K562 (cell line): ENCODE data around the gene IMPA2. TPM values are rescaled to one million over a fixed set of nuclear protein-coding genes. Genes with fewer than 3 reads are reported as not detected.

ENCODE experiments used
- ATAC-seq: fragments of 200-7000 bp; cut with Tn5 transposase; 3 replicates; pipeline ENCODE4 v1.9.1; 2020; ENCODE audit warnings: moderate library complexity
- BruUV-seq: library from RNA; stranded (reverse); fragments of 400-500 nt; replicated peaks from 2 replicates; lab custom pipeline; 2021; lab: Mats Ljungman, UMichigan
- CTCF ChIA-PET: fragments of 300-600 bp; formaldehyde crosslinking; extraction: SDS; loops from one replicate; lab custom pipeline; 2021; ENCODE audit warnings: low intra/inter-chr PET ratio; lab: Yijun Ruan, JAX
- POLR2A ChIA-PET: fragments of 300-600, 350-650 bp; sonication (Branson Sonifier 250); formaldehyde crosslinking; extraction: SDS; loops from one replicate; lab custom pipeline; 2021; ENCODE audit warnings: antibody characterized with exemption, inconsistent platforms; lab: Yijun Ruan, JAX
- DNase-seq, 4 experiments: peaks; one replicate each; pipeline versions ENCODE4 v3.0.0 to v3.0.0-alpha.2; 2011 to 2018; ENCODE audit warnings: low spot score in 3 of 4, mixed read lengths in 3 of 4; ENCODE audit errors: extremely low read depth in 1 of 4
- FAIRE-seq: peaks from 2 replicates; lab custom pipeline; 2011; peaks lifted over from hg19 to GRCh38; lab: Jason Lieb, UNC
- H2AFZ ChIP-seq: 2 replicates; pipeline ENCODE4 v1.6.0; 2011; ENCODE audit warnings: low read depth, low read length, control low read depth, inconsistent platforms
- H3K27ac ChIP-seq: fragments of 200-600 bp; 3 replicates; pipeline ENCODE4 v1.8.0; 2011; ENCODE audit warnings: low read depth, mild to moderate bottlenecking, control low read depth, inconsistent platforms, low read length, moderate library complexity, mixed read lengths; ENCODE audit errors: extremely low read depth
- H3K27me3 ChIP-seq, 2 experiments: fragments of 300-600 bp in 1 of 2; 2 replicates in 1 of 2; 3 replicates in 1 of 2; pipeline versions ENCODE4 v1.6.0 to v1.8.0; 2011; ENCODE audit warnings: inconsistent platforms in 2 of 2, low read length in 2 of 2, mild to moderate bottlenecking in 1 of 2, mixed read lengths in 1 of 2, moderate library complexity in 1 of 2; ENCODE audit not compliant: control insufficient read depth in 2 of 2, insufficient read depth in 2 of 2
- H3K36me3 ChIP-seq: fragments of 300-600 bp; 3 replicates; pipeline ENCODE4 v1.8.0; 2011; ENCODE audit warnings: mild to moderate bottlenecking, low read length, inconsistent platforms; ENCODE audit not compliant: control insufficient read depth, insufficient read depth
- H3K4me1 ChIP-seq, 2 experiments: fragments of 200-600 bp in 1 of 2; replicated peaks in 1 of 2; 2 replicates in 1 of 2; 3 replicates in 1 of 2; pipeline versions ENCODE4 v1.5.1 to v1.8.0; 2011; ENCODE audit warnings: inconsistent platforms in 2 of 2, low read length in 2 of 2, mild to moderate bottlenecking in 1 of 2, mixed read lengths in 1 of 2, moderate library complexity in 1 of 2; ENCODE audit not compliant: control insufficient read depth in 2 of 2, insufficient read depth in 2 of 2
- H3K4me2 ChIP-seq: 2 replicates; pipeline ENCODE4 v1.6.1; 2011; ENCODE audit warnings: low read length, control low read depth, inconsistent platforms, mixed read lengths; ENCODE audit not compliant: insufficient read depth
- H3K4me3 ChIP-seq: fragments of 200-600 bp; sonication (generic), shearing (Covaris generic); 2 replicates; pipeline ENCODE4 v1.5.1; 2016; ENCODE audit warnings: control low read depth, inconsistent platforms
- H3K79me2 ChIP-seq: fragments of 200-600 bp; 3 replicates; pipeline ENCODE4 v1.8.0; 2011; ENCODE audit warnings: low read length, inconsistent platforms; ENCODE audit not compliant: control insufficient read depth, insufficient read depth
- H3K9ac ChIP-seq, 2 experiments: 2 replicates each; pipeline versions ENCODE4 v1.6.0 to v1.6.1; 2011; ENCODE audit warnings: low read depth in 2 of 2, low read length in 2 of 2, control low read depth in 1 of 2, inconsistent platforms in 1 of 2, mild to moderate bottlenecking in 1 of 2, mixed read lengths in 1 of 2; ENCODE audit not compliant: insufficient read depth in 1 of 2
- H3K9me1 ChIP-seq: one replicate; pipeline ENCODE4 v1.6.0; 2011; ENCODE audit warnings: inconsistent platforms, mild to moderate bottlenecking, low read length, moderate library complexity; ENCODE audit not compliant: control insufficient read depth, insufficient read depth
- H3K9me3 ChIP-seq: replicated peaks from 2 replicates; pipeline ENCODE4 v1.5.1; 2011; ENCODE audit warnings: low read depth, low read length, inconsistent platforms; ENCODE audit not compliant: control insufficient read depth, insufficient read depth
- H4K20me1 ChIP-seq: replicated peaks from 2 replicates; pipeline ENCODE4 v1.6.1; 2011; ENCODE audit warnings: low read length, inconsistent platforms, mixed read lengths; ENCODE audit not compliant: control insufficient read depth, insufficient read depth
- BRD9 ChIP-seq: fragments of 450-650 bp; IDR thresholded peaks from 2 replicates; pipeline ENCODE4 v1.6.1; 2018; ENCODE audit warnings: low read depth; ENCODE audit not compliant: partially characterized antibody
- MTA2 ChIP-seq: fragments of 450-650 bp; IDR thresholded peaks from 2 replicates; pipeline ENCODE4 v1.6.1; 2016; ENCODE audit warnings: low read depth
- MXD1 ChIP-seq: fragments of 250-450 bp; sonication (Bioruptor Pico); IDR thresholded peaks from 2 replicates; pipeline ENCODE4 v1.8.0; 2021; ENCODE audit warnings: borderline replicate concordance, mild to moderate bottlenecking, moderate library complexity; ENCODE audit not compliant: poor library complexity, severe bottlenecking
- SMARCC2 ChIP-seq: fragments of 450-650 bp; IDR thresholded peaks from 2 replicates; pipeline ENCODE4 v1.6.1; 2017; ENCODE audit warnings: antibody characterized with exemption, moderate library complexity, mild to moderate bottlenecking, low read depth
- ZNF124 ChIP-seq: sonication (generic); formaldehyde crosslinking; IDR thresholded peaks from 2 replicates; pipeline ENCODE4 v1.8.1; 2022; ENCODE audit warnings: missing genetic modification reagents
- ZNF277 ChIP-seq: fragments of 250-450 bp; sonication (Bioruptor Pico); IDR thresholded peaks from 2 replicates; pipeline ENCODE4 v1.8.0; 2022; ENCODE audit warnings: inconsistent platforms, mild to moderate bottlenecking, moderate library complexity, borderline replicate concordance
- ZNF707 ChIP-seq: fragments of 250-450 bp; sonication (Bioruptor Pico); conservative IDR thresholded peaks from 2 replicates; pipeline ENCODE4 v1.8.0; 2022; ENCODE audit warnings: inconsistent platforms, mild to moderate bottlenecking, moderate library complexity
- ZNF740 ChIP-seq, 3 experiments: fragments of 200-800 bp in 1 of 3; sonication (Bioruptor generic) in 1 of 3; sonication (generic) in 1 of 3; formaldehyde crosslinking in 1 of 3; IDR thresholded peaks; 2 replicates each; pipeline versions ENCODE4 v1.6.1 to v1.8.0; 2016 to 2022; ENCODE audit warnings: mild to moderate bottlenecking in 2 of 3, missing compliant biosample characterization in 2 of 3, missing genetic modification characterization in 2 of 3, missing genetic modification reagents in 1 of 3
- WGBS: fragments of 100-300 bp; shearing (Covaris generic); methylation state at CpG from one replicate; pipeline ENCODE4 v1.1.6; 2016; ENCODE audit warnings: low coverage, mixed read lengths; ENCODE audit not compliant: insufficient coverage; ENCODE audit errors: missing lambda C conversion rate; 5-methylcytosine and 5-hydroxymethylcytosine counted together
- in situ Hi-C: fragments of 300-500 bp; cut with MboI; formaldehyde crosslinking; loops from 4 replicates; pipeline ENCODE4 v1.15.0; 2018; ENCODE audit warnings: inconsistent platforms, mixed read lengths
- intact Hi-C: fragments of 100-400 bp; cut with micrococcal nuclease; formaldehyde crosslinking; loops from 2 replicates; pipeline ENCODE4 v1.14.2; 2022
- polyA plus RNA-seq, 8 experiments: library from polyadenylated mRNA; depleted of rRNA in 4 of 8; stranded (reverse) in 5 of 8; unstranded in 3 of 8; fragments of >200 nt; fragmentation: Nextera tagmentation in 2 of 8; fragmentation: Illumina TruSeq in 1 of 8; extraction: Ambion mirVana in 2 of 8; extraction: Trizol in 1 of 8; gene quantifications; 2 replicates each; pipeline versions ENCODE4 v1.2.1 to v1.2.3, GENCODE V29; 2011 to 2014; ENCODE audit warnings: inconsistent platforms in 1 of 8, missing spikeins in 1 of 8
- total RNA-seq, 7 experiments: library from RNA; depleted of rRNA in 6 of 7; stranded (reverse); fragments of >200 nt in 6 of 7; fragmentation: Illumina TruSeq in 2 of 7; extraction: Trizol in 2 of 7; gene quantifications; 2 replicates each; pipeline versions ENCODE4 v1.2.1 to v1.2.3, GENCODE V29; 2011 to 2021; ENCODE audit warnings: low replicate concordance in 1 of 7
- TF ChIP-seq, protein P1 (sequence below): sonication (generic); formaldehyde crosslinking; IDR thresholded peaks from 2 replicates; pipeline ENCODE4 v1.8.0; 2023; ENCODE audit warnings: mild to moderate bottlenecking, missing genetic modification reagents
- TF ChIP-seq, protein P2 (sequence below): fragments of 250-450 bp; sonication (Bioruptor Pico); IDR thresholded peaks from 2 replicates; pipeline ENCODE4 v1.4.0; 2020; ENCODE audit warnings: mild to moderate bottlenecking, moderate library complexity, borderline replicate concordance
- TF ChIP-seq, protein P3 (sequence below): fragments of 250-450 bp; sonication (Bioruptor Pico); IDR thresholded peaks from 2 replicates; pipeline ENCODE4 v1.4.0; 2020; ENCODE audit warnings: borderline replicate concordance

The IMPA2 gene
- total and polyA plus RNA-seq, 9 of the 15 experiments (the other 6 are each of a cell fraction or from before 2014, with no cell fraction given), result 0.62 to 11.3 (median 5.7) TPM

DNA sequence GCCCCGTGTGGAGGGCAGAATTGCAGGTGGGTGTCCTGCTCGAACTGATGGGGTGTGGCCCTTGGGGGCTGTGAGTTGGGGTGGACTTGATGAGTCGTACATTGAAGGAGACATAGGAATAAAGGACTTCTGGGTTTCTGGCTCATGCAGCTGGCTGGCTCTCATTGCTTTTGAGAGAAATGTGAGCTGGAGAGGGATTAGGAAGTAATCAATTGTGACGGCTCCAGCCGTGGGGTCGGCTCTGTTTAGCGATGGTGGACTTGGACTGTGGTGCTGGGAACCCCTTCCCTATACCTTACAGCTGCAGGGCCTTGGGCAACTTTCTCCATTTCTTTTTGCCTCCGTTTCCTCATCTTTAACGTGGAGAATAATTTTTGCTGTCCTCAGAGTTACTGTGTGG lies 9.2 kb downstream of the IMPA2 start:
- 0 out of 2 replicates have a peak, but pooled peaks cover 2% of the 10 kb centered on the region for H4K20me1 ChIP-seq
- H3K9me1 ChIP-seq, result no peaks in the 10 kb centered on the region
- H3K36me3 ChIP-seq, result no peaks in the 10 kb centered on the region
- WGBS, result 45% methylated on average over 9 of the region's 9 CpGs
- peak overlapping the region in 1 of 2 experiments; percentile 68; a peak in 2 of 4 replicates for H3K9ac ChIP-seq
- H2AFZ ChIP-seq, result no peak overlapping the region
- BruUV-seq, result no TSS peak
- POLR2A ChIA-PET, result interaction anchor here (0.7 to 2.2 kb wide), 4 partner anchors 8 to 41 kb away, joined by 3 to 7 read pairs (median 3); partner anchors contain the start of gene IMPA2
- intact Hi-C loops (no loop called here), in situ Hi-C loops (loop anchor here (10.0 kb wide), 1 partner anchor 256 kb away; no protein-coding TSS in a partner anchor)
- H3K4me1 ChIP-seq, result peaks cover 2 to 16% of the 10 kb centered on the region in 2 experiments; a peak in 3 of 5 replicates
- H3K27ac ChIP-seq, result no peak overlapping the region
- no peaks in the 10 kb centered on the region for H3K9me3 ChIP-seq
- H3K79me2 ChIP-seq, result no peaks in the 10 kb centered on the region
- H3K27me3 ChIP-seq, result no peaks in the 10 kb centered on the region
- H3K4me2 ChIP-seq, result no peak overlapping the region
- no peak overlapping the region for H3K4me3 ChIP-seq
- ATAC-seq (no peak), DNase-seq (no peak), FAIRE-seq (no peak)
- CTCF ChIA-PET, result no interaction called here
- TF ChIP-seq BRD9 (no peak), ZNF707 (CRISPR knock-in tag) (no peak), ZNF124 (CRISPR knock-in tag) (no peak), ZNF277 (CRISPR knock-in tag) (no peak), ZNF740 (CRISPR knock-in tag; IDR thresholded peaks at IDR 0.05) (no peak), ZNF740 (tag; IDR thresholded peaks at IDR 0.05) (no peak), SMARCC2 (no peak), MTA2 (no peak), MXD1 (CRISPR knock-in tag) (no peak)
- TF ChIP-seq, protein P1, sequence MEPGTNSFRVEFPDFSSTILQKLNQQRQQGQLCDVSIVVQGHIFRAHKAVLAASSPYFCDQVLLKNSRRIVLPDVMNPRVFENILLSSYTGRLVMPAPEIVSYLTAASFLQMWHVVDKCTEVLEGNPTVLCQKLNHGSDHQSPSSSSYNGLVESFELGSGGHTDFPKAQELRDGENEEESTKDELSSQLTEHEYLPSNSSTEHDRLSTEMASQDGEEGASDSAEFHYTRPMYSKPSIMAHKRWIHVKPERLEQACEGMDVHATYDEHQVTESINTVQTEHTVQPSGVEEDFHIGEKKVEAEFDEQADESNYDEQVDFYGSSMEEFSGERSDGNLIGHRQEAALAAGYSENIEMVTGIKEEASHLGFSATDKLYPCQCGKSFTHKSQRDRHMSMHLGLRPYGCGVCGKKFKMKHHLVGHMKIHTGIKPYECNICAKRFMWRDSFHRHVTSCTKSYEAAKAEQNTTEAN (CRISPR knock-in tag), result no peak
- TF ChIP-seq, protein P2, sequence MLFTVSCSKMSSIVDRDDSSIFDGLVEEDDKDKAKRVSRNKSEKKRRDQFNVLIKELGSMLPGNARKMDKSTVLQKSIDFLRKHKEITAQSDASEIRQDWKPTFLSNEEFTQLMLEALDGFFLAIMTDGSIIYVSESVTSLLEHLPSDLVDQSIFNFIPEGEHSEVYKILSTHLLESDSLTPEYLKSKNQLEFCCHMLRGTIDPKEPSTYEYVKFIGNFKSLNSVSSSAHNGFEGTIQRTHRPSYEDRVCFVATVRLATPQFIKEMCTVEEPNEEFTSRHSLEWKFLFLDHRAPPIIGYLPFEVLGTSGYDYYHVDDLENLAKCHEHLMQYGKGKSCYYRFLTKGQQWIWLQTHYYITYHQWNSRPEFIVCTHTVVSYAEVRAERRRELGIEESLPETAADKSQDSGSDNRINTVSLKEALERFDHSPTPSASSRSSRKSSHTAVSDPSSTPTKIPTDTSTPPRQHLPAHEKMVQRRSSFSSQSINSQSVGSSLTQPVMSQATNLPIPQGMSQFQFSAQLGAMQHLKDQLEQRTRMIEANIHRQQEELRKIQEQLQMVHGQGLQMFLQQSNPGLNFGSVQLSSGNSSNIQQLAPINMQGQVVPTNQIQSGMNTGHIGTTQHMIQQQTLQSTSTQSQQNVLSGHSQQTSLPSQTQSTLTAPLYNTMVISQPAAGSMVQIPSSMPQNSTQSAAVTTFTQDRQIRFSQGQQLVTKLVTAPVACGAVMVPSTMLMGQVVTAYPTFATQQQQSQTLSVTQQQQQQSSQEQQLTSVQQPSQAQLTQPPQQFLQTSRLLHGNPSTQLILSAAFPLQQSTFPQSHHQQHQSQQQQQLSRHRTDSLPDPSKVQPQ, result no peak
- TF ChIP-seq, protein P3, sequence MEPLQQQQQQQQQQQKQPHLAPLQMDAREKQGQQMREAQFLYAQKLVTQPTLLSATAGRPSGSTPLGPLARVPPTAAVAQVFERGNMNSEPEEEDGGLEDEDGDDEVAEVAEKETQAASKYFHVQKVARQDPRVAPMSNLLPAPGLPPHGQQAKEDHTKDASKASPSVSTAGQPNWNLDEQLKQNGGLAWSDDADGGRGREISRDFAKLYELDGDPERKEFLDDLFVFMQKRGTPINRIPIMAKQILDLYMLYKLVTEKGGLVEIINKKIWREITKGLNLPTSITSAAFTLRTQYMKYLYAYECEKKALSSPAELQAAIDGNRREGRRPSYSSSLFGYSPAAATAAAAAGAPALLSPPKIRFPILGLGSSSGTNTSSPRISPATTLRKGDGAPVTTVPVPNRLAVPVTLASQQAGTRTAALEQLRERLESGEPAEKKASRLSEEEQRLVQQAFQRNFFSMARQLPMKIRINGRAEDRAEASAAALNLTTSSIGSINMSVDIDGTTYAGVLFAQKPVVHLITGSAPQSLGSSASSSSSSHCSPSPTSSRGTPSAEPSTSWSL (CRISPR knock-in tag), result no peak
